AG10803 (cell line): ENCODE measurements around the gene RUNX1.

Experiments used
- DNase-seq: peaks from one replicate; pipeline ENCODE4 v3.0.0; 2010; ENCODE audit warnings: low read depth
- H3K4me3 ChIP-seq: 2 replicates; pipeline ENCODE4 v1.5.1; 2011; ENCODE audit warnings: mild to moderate bottlenecking, low read length, control low read depth
- TF ChIP-seq, protein P1 (sequence below): conservative IDR thresholded peaks from 2 replicates; pipeline ENCODE4 v1.5.1; 2011; ENCODE audit warnings: mild to moderate bottlenecking, low read length, control low read depth, inconsistent platforms

The RUNX1 gene

DNA sequence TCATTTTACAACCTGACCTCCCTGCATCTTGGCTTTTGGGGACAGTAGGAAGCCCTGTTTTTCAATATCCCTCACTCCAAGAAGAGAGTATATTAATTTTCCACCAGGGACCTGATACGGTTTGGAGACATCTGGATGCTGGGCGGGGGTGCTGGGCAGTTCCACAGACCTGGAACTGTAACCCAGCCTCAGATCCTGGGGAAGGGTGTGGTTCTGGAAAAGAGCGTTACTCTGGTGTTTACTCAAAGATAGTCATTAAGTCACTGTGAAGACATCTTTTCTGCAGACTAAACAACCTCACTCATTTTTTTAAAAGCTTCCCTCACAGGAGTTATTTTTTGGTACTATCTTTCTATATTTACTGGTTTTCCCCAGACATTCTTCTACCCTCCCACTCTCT is 190.5 kb downstream of the RUNX1 start:
- TF ChIP-seq, protein P1, sequence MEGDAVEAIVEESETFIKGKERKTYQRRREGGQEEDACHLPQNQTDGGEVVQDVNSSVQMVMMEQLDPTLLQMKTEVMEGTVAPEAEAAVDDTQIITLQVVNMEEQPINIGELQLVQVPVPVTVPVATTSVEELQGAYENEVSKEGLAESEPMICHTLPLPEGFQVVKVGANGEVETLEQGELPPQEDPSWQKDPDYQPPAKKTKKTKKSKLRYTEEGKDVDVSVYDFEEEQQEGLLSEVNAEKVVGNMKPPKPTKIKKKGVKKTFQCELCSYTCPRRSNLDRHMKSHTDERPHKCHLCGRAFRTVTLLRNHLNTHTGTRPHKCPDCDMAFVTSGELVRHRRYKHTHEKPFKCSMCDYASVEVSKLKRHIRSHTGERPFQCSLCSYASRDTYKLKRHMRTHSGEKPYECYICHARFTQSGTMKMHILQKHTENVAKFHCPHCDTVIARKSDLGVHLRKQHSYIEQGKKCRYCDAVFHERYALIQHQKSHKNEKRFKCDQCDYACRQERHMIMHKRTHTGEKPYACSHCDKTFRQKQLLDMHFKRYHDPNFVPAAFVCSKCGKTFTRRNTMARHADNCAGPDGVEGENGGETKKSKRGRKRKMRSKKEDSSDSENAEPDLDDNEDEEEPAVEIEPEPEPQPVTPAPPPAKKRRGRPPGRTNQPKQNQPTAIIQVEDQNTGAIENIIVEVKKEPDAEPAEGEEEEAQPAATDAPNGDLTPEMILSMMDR: no peak
- no peak for DNase-seq
- H3K4me3 ChIP-seq: no peak overlapping the region

- no peak overlapping the region for H3K4me3 ChIP-seq
- DNase-seq: no peak
- TF ChIP-seq, protein P1: peak; percentile 32
Observed at GRCh38 chr21:34857874-34858273, 191.2 kb downstream of the RUNX1 start.

DNA sequence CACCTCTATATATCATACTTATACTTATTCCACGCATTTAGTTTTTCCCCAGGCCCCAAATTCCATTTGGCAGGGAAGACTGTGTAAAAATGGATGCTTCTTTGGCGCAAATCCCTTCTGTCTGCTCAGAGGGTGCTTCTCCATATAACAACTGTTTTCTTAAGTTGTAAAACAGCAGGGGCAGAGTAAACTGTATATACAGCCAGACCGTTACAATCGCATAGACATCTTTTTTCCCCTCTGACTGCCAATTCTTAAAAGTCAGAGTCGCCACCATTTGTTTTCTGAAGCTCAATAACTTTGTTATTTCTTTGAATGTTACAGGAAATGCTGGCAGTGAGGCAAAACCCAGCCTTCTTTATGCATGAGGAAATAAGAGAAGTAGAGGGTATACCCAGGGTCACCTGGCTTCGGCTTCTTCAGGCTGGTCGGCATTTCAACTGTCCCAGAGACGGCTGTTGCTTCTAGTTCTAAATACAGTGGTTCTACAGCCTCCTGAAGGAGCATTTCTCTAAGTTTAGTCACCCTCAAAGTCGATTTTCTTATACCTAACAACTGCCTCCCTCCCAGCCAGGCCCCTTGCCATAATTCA is 191.9 kb downstream of the RUNX1 start:
- no peak for DNase-seq
- TF ChIP-seq, protein P1: no peak
- H3K4me3 ChIP-seq: no peak overlapping the region

DNA sequence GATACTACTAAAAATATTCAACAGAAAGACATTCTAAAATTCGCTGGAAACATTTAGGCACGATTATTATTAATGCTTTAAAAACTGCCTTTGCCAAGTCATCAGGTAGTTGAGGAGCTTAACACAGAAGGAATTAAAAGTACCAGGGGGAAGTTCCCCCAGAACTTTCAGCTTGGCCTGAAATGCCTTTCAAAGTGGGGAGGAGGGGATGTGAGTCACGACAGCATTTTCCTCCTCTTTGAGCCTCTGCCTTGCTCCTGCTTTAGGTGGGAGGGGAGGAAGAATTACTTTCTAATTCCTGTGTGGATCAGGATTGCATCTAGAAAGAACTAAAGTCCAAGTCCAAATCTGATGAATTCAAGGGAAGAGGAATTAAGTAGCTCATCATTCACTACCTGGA is 196.7 kb downstream of the RUNX1 start:
- TF ChIP-seq, protein P1: no peak
- no peak overlapping the region for H3K4me3 ChIP-seq
- DNase-seq: no peak

DNA sequence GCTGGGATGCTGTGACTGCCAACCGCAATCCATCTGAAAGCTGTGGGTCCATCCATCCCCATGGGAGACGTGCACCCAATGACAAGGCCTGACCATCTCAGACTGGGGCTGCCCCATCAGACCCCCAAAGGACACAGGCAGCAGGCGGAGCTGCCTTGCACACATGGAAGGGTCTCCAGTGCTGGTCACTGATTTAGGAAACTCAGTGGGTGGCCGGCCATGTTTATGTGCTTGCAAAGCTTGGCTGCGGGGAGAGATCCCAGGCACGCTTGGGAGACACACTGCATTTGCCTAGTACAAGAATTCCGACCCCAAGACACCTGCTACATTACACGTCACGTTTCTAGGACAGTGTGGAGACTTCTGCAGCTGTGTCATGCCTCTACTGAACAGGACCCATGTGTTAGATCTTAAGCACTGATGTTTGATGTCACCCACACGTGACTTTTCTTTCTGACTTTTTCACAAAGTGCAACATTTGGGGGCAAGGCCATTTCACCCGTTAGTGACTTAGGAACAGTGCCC is 198.9 kb downstream of the RUNX1 start:
- no peak overlapping the region for H3K4me3 ChIP-seq
- DNase-seq: no peak
- TF ChIP-seq, protein P1: no peak

GRCh38 chr21:34846601-34847112 is 202.4 kb downstream of the RUNX1 start:
- TF ChIP-seq, protein P1: no peak
- no peak overlapping the region for H3K4me3 ChIP-seq
- DNase-seq: no peak
